ENCODE results near the gene CRACR2A. TPM values are rescaled to one million over a fixed set of nuclear protein-coding genes. Genes with fewer than 3 reads are reported as not detected.

Gene CRACR2A
- total and polyA plus RNA-seq, 2 of the 4 experiments (the other 2 are of a cell fraction) = 0.54 to 0.60 TPM

- Histone ChIP-seq H3K27ac (ENCODE audit: insufficient read depth, low read length) (peak overlapping the region; percentile 58; the same call in 1 of the 2 replicates), H3K4ac (ENCODE audit: low read depth, low read length) (peak overlapping the region; percentile 86), H3K36me3 (ENCODE audit: control insufficient read depth, insufficient read depth, low read length) (no peaks in the 10 kb centered on the region), H2AK9ac (replicated peaks; ENCODE audit: low read depth, low read length, poor library complexity) (no peak overlapping the region), H4K91ac (ENCODE audit: insufficient read depth, low read depth, low read length) (peak overlapping the region; percentile 67), H3K4me2 (ENCODE audit: low read depth, low read length) (no peak overlapping the region; the same call in 1 of the 2 replicates), H3K9me3 (ENCODE audit: control insufficient read depth, insufficient read depth, low read length) (no peaks in the 10 kb centered on the region), H3K27me3 (ENCODE audit: control insufficient read depth, insufficient read depth, low read length) (peaks cover 3% of the 10 kb centered on the region; the same call in 1 of the 2 replicates), H4K5ac (ENCODE audit: low read depth, low read length) (peak overlapping the region; percentile 35; the same call in 1 of the 2 replicates), H2BK20ac (ENCODE audit: low read depth, low read length) (peak overlapping the region; percentile 92), H2AFZ (replicated peaks; ENCODE audit: low read length, poor library complexity) (peak overlapping the region; percentile 78), H3K18ac (ENCODE audit: low read depth, low read length) (peak overlapping the region; percentile 80), H2BK120ac (ENCODE audit: low read depth, low read length) (peak overlapping the region; percentile 90), H3K23ac (ENCODE audit: low read depth, low read length) (peak overlapping the region; percentile 57), H3K9me1 (ENCODE audit: insufficient read depth, low read length) (peaks cover 10% of the 10 kb centered on the region), H4K20me1 (ENCODE audit: insufficient read depth, low read length) (no peaks in the 10 kb centered on the region), H2AK5ac (ENCODE audit: low read depth, low read length) (peak overlapping the region; percentile 61; the same call in 1 of the 2 replicates), H3K9ac (ENCODE audit: low read depth, low read length) (no peak overlapping the region), H2BK5ac (ENCODE audit: low read depth, low read length, poor library complexity, severe bottlenecking) (peak overlapping the region; percentile 75), H3K14ac (replicated peaks; ENCODE audit: low read depth, low read length) (peak overlapping the region; percentile 71), H4K8ac (ENCODE audit: low read depth in 2 of 2, low read length in 2 of 2) (peak overlapping the region; percentile 65 to 78; a peak in 3 of 4 replicates), H3K4me1 (ENCODE audit: control insufficient read depth, insufficient read depth, low read length) (peaks cover 11% of the 10 kb centered on the region), H3K79me1 (ENCODE audit: low read depth in 1 of 2, low read length in 2 of 2) (no peaks in the 10 kb centered on the region), H3K56ac (ENCODE audit: extremely low read depth, insufficient read depth, low read length) (0 out of 2 replicates have a peak overlapping the region, but pooled peaks have one; percentile 42), H3K4me3 (ENCODE audit: insufficient read depth, low read depth, low read length) (no peak overlapping the region), H2BK15ac (ENCODE audit: low read depth, low read length) (peak overlapping the region; percentile 80; the same call in 2 of the 3 replicates)
- intact Hi-C loops (cut with micrococcal nuclease) = no loop called here
- CTCF ChIA-PET = interaction anchor here (0.7 kb wide), 1 partner anchor 397 kb away, joined by 3 read pairs; no protein-coding TSS in a partner anchor
- DNase-seq (peak; percentile 36), ATAC-seq (ENCODE audit: low read depth) (no peak)
- in situ Hi-C loops (cut with MboI; ENCODE audit: low sequenced_read_pairs) = no loop called here
- no peak for TF ChIP-seq POLR2A (IDR thresholded peaks at IDR 0.05; ENCODE audit: low read depth, low read length)
- TF ChIP-seq RAD21 (IDR thresholded peaks at IDR 0.05; ENCODE audit: low read length) = no peak
- TF ChIP-seq MAFK (IDR thresholded peaks at IDR 0.05; ENCODE audit: low read depth, low read length) = no peak
- TF ChIP-seq MXI1 (IDR thresholded peaks at IDR 0.05; ENCODE audit: borderline replicate concordance, low read depth, low read length) = no peak
- TF ChIP-seq ELK1 (IDR thresholded peaks at IDR 0.05; ENCODE audit: borderline replicate concordance, low read depth, low read length) = no peak
- peak; percentile 22; the same call in 1 of the 2 replicates for TF ChIP-seq CEBPB (IDR thresholded peaks at IDR 0.05; ENCODE audit: low read depth, low read length)
- POLR2A ChIA-PET (ENCODE audit: unreplicated experiment) = no interaction called here
- dilution Hi-C loops (cut with HindIII; ENCODE audit: low sequenced_read_pairs, unreplicated experiment) = no loop called here
- no TSS peak for BruUV-seq (replicated peaks)
- 100% methylated on average over 1 of the region's 5 CpGs; no CpG with 5 or more reads in 1 of the 2 experiments for WGBS, 2 experiments (ENCODE audit: extremely low coverage in 2 of 2, insufficient read length in 1 of 2)
These were observed 55.5 kb downstream of the CRACR2A start for GRCh38 chr12:3697311-3697870.

Data from IMR-90 (cell line).